ENCODE measurements around the gene NCK2.

Gene NCK2

DNA sequence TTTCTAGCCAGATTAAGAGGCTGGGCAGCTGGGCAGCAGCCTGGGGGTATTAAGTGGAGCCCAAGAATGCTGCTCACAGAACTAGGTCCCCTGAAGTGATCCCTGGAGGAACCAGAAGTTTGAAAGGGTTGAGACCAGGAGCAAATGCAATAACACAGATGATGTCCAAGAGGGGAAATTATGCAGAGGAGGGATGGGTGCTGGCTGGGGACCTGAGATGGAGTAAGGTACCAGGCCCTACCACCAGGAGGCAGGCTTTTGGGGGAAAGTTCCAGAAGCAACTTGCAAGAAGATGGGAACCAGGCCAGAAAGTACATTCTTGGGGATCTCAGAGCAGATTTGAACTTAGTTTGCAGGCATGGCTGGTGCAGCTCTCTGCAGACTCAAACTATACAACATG, 175.1 kb downstream of the NCK2 start:
- DNase-seq (ENCODE audit: low read depth in 2 of 2), result peak; percentile 2 to 24

DNA sequence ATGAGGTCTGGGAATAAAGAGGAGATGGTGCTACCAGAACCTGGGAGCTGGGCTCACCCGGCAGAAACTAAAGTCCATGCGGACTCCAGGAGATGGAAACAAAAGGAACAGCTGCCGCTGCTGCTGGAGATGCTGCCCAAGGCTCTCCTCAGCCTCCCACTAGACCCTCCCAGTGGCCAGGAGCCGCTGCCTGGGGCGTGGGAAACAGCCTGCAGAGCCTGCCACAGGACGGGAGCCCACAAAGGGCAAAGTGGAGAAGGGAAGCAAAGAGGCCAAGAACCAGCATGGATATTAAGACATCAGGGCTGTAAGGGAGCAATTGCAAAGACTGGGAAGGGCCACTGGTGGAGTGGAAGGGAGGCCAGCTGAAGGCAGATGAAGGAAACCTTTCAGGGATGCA, 179.6 kb downstream of the NCK2 start:
- no peak for DNase-seq (ENCODE audit: low read depth in 2 of 2)

GRCh38 chr2:105924932-105925331, 180.2 kb downstream of the NCK2 start:
- no peak for DNase-seq (ENCODE audit: low read depth in 2 of 2)

- no peak for DNase-seq (ENCODE audit: low read depth in 2 of 2)
Observed at GRCh38 chr2:105925390-105925789, 180.7 kb downstream of the NCK2 start.

GRCh38 chr2:105926960-105927678, 182.4 kb downstream of the NCK2 start:
- peak; percentile 2 to 15 for DNase-seq (ENCODE audit: low read depth in 2 of 2)

DNA sequence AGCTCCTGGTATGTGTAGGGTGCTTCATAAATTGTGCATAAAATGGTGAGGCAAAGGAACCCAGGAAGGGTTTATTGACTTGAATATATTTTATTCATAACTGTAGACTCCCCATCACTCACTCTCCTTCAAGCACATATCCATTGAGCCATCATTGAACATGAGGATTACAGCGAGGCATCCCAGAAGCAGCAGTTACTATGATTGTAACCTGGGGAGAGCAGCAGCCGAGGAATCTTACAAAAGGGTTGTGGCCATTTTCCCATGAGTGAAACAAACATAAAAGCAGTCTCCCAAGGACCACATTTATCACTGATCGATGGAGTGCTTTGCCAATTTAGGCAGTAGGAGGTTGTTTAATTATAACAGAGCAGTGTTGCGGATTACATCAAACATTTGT, 183.4 kb downstream of the NCK2 start:
- DNase-seq (ENCODE audit: low read depth in 2 of 2), result no peak

DNA sequence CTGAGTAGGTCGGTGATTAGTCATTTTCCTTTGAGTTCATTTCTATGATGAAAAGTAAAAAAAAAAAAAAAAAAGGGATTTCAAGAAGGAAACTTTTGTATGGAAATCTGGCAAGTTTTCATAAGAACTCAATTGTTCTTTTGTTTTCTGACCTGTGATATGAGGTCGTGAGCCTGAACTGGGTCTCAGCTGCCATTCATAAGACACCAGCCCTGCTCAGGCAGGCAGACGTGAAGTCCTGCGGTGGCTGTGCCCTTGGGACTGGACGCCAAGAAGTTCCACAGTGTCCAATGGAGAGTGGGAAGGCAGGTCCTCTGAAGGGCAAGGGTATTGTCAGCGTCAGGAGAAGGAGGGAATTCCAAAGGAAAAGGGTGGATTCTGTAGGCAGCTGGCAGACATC, 183.9 kb downstream of the NCK2 start:
- no peak for DNase-seq (ENCODE audit: low read depth in 2 of 2)

- no peak for DNase-seq (ENCODE audit: low read depth in 2 of 2)
Observed at GRCh38 chr2:105929516-105929915, 184.8 kb downstream of the NCK2 start.

- DNase-seq (ENCODE audit: low read depth in 2 of 2), result no peak
Observed at GRCh38 chr2:105932582-105932981, 187.9 kb downstream of the NCK2 start.

DNA sequence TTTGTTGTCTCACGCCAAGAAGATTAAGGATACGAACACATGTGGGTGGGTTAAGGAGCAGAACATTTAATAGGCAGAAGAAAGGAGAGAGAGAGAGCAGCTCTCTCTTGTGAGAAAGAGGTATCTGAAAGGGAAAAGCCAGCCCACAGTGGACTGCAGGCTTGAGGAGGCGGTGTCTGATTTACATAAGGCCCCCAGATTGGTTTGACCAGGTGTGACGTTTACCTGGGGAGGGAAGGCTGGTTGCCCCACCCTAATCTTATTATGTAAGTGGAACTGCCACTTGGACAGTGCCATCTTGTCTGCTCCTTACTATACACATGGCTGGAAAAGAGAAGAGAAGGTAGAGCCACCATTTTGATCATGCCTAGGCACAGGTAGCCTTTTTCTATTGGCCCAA, 189.2 kb downstream of the NCK2 start:
- no peak for DNase-seq (ENCODE audit: low read depth in 2 of 2)

- no peak for DNase-seq (ENCODE audit: low read depth in 2 of 2)
Observed at GRCh38 chr2:105934467-105934866, 189.8 kb downstream of the NCK2 start.

DNA sequence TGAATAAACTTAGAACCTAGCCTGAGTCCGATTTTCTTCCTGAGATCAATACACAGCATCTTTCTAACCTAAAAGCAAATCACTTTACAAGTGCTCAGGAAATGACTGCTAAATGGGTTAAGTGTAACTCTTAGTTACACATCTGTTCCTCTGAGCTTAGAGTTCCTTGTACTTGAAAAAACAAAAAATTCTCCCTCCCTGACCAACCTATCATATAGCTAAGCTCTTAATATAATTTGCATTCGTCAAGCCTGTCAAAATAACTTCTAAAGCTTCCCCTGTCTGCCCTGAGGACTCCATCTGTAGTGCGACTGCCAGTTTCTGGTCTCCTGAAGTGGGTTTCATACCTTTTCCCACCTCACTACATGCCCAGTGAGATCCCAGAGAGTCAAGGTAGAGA, 190.4 kb downstream of the NCK2 start:
- no peak for DNase-seq (ENCODE audit: low read depth in 2 of 2)

DNA sequence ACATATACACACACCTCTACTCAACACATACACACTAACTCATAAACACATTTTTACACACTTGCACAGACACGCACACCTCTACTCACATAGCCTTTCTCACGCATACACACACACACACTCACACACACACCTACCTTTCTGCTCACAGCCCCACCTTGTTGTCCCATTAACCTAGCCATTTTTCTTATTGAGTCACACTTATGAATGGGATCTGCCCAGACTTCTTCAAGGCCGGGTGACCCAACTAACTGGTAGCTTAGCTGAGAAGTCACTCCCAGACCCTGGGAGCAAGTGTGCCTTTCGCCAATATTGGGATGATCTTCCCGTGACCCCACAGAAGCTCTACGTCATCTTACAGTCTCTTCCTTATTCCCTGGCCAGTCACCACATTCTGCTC, 192.2 kb downstream of the NCK2 start:
- DNase-seq (ENCODE audit: low read depth in 2 of 2), result no peak

DNA sequence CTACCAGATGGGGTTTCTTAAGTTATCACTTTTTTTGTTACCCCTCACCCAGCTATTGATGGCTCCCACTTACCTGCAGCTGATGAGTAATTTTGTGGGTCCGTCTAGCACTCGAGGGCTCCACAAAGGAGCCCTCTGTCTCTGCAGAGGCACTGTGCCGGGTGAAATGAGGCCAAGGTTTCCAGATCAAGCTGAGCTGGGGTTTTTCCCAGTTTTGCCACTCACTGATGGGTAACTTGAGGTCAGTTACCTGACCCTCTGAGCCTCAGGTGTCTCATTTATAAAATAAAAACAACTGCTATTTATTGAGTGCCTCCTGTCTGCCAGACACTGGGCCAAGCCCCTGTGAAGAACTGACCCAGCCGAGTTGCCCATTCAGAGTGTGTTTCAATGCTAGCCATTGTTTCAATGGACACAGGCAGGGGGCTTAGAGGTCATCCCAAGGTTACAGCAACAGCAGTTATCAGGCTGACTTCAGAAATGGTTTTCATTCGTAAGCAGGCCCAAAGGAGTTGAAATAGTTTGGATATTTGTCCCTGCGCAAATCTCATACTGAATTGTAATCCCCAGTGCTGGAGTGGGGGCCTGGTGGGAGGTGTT, 192.9 kb downstream of the NCK2 start:
- DNase-seq (ENCODE audit: low read depth in 2 of 2), result no peak
